ENCODE results near the gene KIAA1671. TPM values are rescaled to one million over a fixed set of nuclear protein-coding genes. Genes with fewer than 3 reads are reported as not detected.

KIAA1671 gene
- total and polyA plus RNA-seq, 2 of the 13 experiments (the other 11 are each of a cell fraction or from before 2014, with no cell fraction given), result 13.5 to 13.6 TPM

GRCh38 chr22:25094579-25094978 is 142.1 kb downstream of the KIAA1671 start:
- no TSS peak for BruUV-seq (replicated peaks)
- Histone ChIP-seq H2AFZ (ENCODE audit: low read length) (no peak overlapping the region), H3K4me2 (ENCODE audit: low read depth, low read length) (no peak overlapping the region), H3K4me1 (ENCODE audit: insufficient read depth, low read length) (peaks cover 9% of the 10 kb centered on the region; the same call in 1 of the 2 replicates), H3K4me3 (replicated peaks in 1 of 3; ENCODE audit: insufficient read depth in 1 of 3, low read depth in 2 of 3, low read length in 3 of 3) (no peak overlapping the region), H3K9ac (ENCODE audit: insufficient read depth, low read depth, low read length) (no peak overlapping the region), H3K36me3 (replicated peaks in 1 of 2; ENCODE audit: control insufficient read depth in 1 of 2, insufficient read depth in 2 of 2, low read length in 2 of 2) (peaks cover 0 to 1% of the 10 kb centered on the region in 2 experiments; a peak in 1 of 5 replicates), H4K20me1 (ENCODE audit: insufficient read depth, low read length) (no peaks in the 10 kb centered on the region), H3K9me3 (ENCODE audit: low read length) (no peaks in the 10 kb centered on the region), H3K79me2 (ENCODE audit: insufficient read depth, low read length) (no peaks in the 10 kb centered on the region), H3K27me3 (ENCODE audit: control insufficient read depth in 1 of 2, insufficient read depth in 2 of 2, low read length in 2 of 2) (no peaks in the 10 kb centered on the region), H3K27ac (ENCODE audit: extremely low read length, insufficient read depth, low read length) (no peak overlapping the region)
- ATAC-seq (no peak), DNase-seq (ENCODE audit: low spot score) (no peak), FAIRE-seq (no peak)
- 90% methylated on average over 6 of the region's 6 CpGs for WGBS (ENCODE audit: low lambda C conversion rate)
- CTCF ChIA-PET (ENCODE audit: low intra/inter-chr PET ratio, low total read pairs), result no interaction called here
- TF ChIP-seq LBX2 (CRISPR knock-in tag; IDR thresholded peaks at IDR 0.05; ENCODE audit: borderline replicate concordance) (no peak), ELF4 (CRISPR knock-in tag; IDR thresholded peaks at IDR 0.05; ENCODE audit: borderline replicate concordance) (no peak), NR2F1 (CRISPR knock-in tag; IDR thresholded peaks at IDR 0.05) (no peak), SKI (IDR thresholded peaks at IDR 0.05; ENCODE audit: partially characterized antibody) (no peak), MTF2 (CRISPR knock-in tag; IDR thresholded peaks at IDR 0.05; ENCODE audit: borderline replicate concordance) (no peak), ZNF230 (CRISPR knock-in tag; IDR thresholded peaks at IDR 0.05) (no peak), ZNF83 (CRISPR knock-in tag; IDR thresholded peaks at IDR 0.05; ENCODE audit: borderline replicate concordance) (no peak), ZNF264 (CRISPR knock-in tag; IDR thresholded peaks at IDR 0.05) (no peak), ZMAT3 (CRISPR knock-in tag; conservative IDR thresholded peaks at IDR 0.05) (no peak), ZMYM3 (CRISPR knock-in tag; IDR thresholded peaks at IDR 0.05) (no peak), AHR (CRISPR knock-in tag; IDR thresholded peaks at IDR 0.05) (no peak)
- TF ChIP-seq, protein P1, sequence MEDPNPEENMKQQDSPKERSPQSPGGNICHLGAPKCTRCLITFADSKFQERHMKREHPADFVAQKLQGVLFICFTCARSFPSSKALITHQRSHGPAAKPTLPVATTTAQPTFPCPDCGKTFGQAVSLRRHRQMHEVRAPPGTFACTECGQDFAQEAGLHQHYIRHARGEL (CRISPR knock-in tag; IDR thresholded peaks at IDR 0.05), result no peak
- TF ChIP-seq, protein P2, sequence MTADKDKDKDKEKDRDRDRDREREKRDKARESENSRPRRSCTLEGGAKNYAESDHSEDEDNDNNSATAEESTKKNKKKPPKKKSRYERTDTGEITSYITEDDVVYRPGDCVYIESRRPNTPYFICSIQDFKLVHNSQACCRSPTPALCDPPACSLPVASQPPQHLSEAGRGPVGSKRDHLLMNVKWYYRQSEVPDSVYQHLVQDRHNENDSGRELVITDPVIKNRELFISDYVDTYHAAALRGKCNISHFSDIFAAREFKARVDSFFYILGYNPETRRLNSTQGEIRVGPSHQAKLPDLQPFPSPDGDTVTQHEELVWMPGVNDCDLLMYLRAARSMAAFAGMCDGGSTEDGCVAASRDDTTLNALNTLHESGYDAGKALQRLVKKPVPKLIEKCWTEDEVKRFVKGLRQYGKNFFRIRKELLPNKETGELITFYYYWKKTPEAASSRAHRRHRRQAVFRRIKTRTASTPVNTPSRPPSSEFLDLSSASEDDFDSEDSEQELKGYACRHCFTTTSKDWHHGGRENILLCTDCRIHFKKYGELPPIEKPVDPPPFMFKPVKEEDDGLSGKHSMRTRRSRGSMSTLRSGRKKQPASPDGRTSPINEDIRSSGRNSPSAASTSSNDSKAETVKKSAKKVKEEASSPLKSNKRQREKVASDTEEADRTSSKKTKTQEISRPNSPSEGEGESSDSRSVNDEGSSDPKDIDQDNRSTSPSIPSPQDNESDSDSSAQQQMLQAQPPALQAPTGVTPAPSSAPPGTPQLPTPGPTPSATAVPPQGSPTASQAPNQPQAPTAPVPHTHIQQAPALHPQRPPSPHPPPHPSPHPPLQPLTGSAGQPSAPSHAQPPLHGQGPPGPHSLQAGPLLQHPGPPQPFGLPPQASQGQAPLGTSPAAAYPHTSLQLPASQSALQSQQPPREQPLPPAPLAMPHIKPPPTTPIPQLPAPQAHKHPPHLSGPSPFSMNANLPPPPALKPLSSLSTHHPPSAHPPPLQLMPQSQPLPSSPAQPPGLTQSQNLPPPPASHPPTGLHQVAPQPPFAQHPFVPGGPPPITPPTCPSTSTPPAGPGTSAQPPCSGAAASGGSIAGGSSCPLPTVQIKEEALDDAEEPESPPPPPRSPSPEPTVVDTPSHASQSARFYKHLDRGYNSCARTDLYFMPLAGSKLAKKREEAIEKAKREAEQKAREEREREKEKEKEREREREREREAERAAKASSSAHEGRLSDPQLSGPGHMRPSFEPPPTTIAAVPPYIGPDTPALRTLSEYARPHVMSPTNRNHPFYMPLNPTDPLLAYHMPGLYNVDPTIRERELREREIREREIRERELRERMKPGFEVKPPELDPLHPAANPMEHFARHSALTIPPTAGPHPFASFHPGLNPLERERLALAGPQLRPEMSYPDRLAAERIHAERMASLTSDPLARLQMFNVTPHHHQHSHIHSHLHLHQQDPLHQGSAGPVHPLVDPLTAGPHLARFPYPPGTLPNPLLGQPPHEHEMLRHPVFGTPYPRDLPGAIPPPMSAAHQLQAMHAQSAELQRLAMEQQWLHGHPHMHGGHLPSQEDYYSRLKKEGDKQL (CRISPR knock-in tag; IDR thresholded peaks at IDR 0.05; ENCODE audit: low read depth), result no peak
- TF ChIP-seq, protein P3, sequence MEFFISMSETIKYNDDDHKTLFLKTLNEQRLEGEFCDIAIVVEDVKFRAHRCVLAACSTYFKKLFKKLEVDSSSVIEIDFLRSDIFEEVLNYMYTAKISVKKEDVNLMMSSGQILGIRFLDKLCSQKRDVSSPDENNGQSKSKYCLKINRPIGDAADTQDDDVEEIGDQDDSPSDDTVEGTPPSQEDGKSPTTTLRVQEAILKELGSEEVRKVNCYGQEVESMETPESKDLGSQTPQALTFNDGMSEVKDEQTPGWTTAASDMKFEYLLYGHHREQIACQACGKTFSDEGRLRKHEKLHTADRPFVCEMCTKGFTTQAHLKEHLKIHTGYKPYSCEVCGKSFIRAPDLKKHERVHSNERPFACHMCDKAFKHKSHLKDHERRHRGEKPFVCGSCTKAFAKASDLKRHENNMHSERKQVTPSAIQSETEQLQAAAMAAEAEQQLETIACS (CRISPR knock-in tag; IDR thresholded peaks at IDR 0.05), result no peak
- POLR2A ChIA-PET, result no interaction called here
- intact Hi-C loops (cut with micrococcal nuclease; ENCODE audit: unreplicated experiment), result no loop called here
- in situ Hi-C loops (cut with HindIII; ENCODE audit: extremely low pct_ligation_motif_present, low pct_unique_long_range_greater_than_20kb), result no loop called here
